ENCODE data around the gene CCDC107. TPM values are rescaled to one million over a fixed set of nuclear protein-coding genes. Genes with fewer than 3 reads are reported as not detected.

Gene CCDC107
- total RNA-seq, 1 donor from 2014 or later: 52.2 TPM

GRCh38 chr9:35612843-35613242 lies 45.2 kb upstream of the CCDC107 start:
- Mint-ChIP-seq H3K27ac (ENCODE audit: unreplicated experiment) (no peak overlapping the region), H3K9me3 (ENCODE audit: low read depth) (no peaks in the 10 kb centered on the region), H3K36me3 (ENCODE audit: low read depth) (peaks cover 8% of the 10 kb centered on the region), H3K4me3 (ENCODE audit: unreplicated experiment) (no peak overlapping the region), H3K27me3 (ENCODE audit: low read depth) (peaks cover 26% of the 10 kb centered on the region), H3K4me1 (ENCODE audit: low read depth) (peaks cover 11% of the 10 kb centered on the region)
- DNase-seq (ENCODE audit: low spot score): no peak
- TF ChIP-seq, protein P1, sequence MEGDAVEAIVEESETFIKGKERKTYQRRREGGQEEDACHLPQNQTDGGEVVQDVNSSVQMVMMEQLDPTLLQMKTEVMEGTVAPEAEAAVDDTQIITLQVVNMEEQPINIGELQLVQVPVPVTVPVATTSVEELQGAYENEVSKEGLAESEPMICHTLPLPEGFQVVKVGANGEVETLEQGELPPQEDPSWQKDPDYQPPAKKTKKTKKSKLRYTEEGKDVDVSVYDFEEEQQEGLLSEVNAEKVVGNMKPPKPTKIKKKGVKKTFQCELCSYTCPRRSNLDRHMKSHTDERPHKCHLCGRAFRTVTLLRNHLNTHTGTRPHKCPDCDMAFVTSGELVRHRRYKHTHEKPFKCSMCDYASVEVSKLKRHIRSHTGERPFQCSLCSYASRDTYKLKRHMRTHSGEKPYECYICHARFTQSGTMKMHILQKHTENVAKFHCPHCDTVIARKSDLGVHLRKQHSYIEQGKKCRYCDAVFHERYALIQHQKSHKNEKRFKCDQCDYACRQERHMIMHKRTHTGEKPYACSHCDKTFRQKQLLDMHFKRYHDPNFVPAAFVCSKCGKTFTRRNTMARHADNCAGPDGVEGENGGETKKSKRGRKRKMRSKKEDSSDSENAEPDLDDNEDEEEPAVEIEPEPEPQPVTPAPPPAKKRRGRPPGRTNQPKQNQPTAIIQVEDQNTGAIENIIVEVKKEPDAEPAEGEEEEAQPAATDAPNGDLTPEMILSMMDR (IDR thresholded peaks at IDR 0.05): no peak

DNA sequence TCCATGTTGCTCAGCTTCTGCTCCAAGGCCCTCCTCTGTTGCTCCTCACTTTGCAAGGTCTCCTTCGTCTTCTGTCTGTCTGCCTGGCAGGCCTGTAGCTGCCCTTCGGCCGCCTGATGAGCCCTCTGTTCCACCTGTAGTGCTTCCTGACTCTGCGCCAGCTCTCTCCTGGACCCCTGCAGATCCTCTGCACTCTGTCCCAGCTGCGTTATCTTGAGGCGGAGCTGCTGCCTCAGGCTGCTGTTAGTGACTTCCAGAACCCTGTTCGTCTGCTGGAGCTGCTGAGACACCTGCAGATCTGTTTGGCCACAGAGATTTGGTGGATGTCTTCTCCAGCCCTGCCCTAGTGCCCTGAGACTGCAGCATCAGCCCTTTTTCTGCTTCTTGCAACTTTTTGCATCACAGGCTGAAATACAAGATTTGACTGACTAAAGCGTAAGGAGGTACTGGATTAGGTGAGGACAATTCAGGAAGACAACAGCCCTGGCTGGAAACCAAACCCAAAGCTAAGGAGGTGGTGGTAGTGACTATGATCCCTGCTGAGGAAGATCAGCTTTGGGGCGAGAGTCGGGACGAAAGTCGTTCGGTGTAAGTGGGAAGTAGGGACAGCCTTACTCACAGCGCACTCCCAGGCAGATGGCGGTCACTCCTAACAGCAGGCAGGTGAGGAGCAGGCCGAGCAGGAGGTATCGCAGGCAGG lies 42.0 kb upstream of the CCDC107 start:
- DNase-seq (ENCODE audit: low spot score): peak; percentile 77
- Mint-ChIP-seq H3K9me3 (ENCODE audit: low read depth) (no peaks in the 10 kb centered on the region), H3K27me3 (ENCODE audit: low read depth) (peaks cover 26% of the 10 kb centered on the region), H3K27ac (ENCODE audit: unreplicated experiment) (no peak overlapping the region), H3K36me3 (ENCODE audit: low read depth) (no peaks in the 10 kb centered on the region), H3K4me3 (ENCODE audit: unreplicated experiment) (peak overlapping the region; percentile 69), H3K4me1 (ENCODE audit: low read depth) (peaks cover 11% of the 10 kb centered on the region)
- TF ChIP-seq, protein P1 (IDR thresholded peaks at IDR 0.05): no peak

DNA sequence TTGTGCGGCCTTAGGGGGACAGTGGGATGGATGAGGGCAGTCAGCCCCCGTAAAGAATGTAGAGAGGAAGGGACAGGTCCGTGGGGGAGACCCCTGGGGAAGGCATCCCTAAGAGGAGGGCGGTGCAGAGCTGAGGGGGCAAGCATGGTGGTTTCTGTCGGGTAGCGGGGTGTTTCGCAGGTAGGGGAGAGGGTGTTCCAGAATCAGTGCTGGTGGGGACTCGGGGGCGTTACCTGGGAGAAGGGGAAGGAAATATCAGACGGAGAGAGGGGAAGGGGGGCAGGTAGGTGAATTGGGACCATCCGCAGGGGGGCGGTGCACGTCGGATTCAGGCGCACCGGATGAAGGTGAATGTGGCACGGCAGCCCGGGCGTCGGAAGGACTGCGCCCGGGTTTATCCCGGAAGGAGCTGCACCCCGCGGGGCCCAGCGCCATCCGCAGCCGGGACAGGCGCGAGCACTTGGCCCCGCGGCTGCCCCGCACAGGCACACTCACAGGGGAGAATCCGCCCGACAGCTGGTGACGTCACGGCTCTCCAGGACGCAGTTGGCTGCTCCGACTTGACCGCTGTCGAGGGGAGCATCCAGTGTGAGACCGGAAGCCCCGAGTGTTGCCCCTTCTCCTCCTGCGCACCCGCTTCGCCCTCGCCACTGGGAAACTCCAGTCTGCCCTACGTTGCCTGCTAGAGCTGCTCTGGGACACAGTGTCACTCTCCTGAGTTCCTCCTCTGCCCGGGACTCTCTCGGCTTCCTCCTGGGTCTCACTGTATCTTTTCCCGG lies 41.2 kb upstream of the CCDC107 start:
- peak overlapping the region; percentile 69 for H3K4me3 Mint-ChIP-seq (ENCODE audit: unreplicated experiment)
- TF ChIP-seq, protein P1 (IDR thresholded peaks at IDR 0.05): peak; percentile 39
- peaks cover 11% of the 10 kb centered on the region for H3K4me1 Mint-ChIP-seq (ENCODE audit: low read depth)
- H3K27ac Mint-ChIP-seq (ENCODE audit: unreplicated experiment): no peak overlapping the region
- H3K9me3 Mint-ChIP-seq (ENCODE audit: low read depth): no peaks in the 10 kb centered on the region
- H3K27me3 Mint-ChIP-seq (ENCODE audit: low read depth): peaks cover 26% of the 10 kb centered on the region
- peak; percentile 78 for DNase-seq (ENCODE audit: low spot score)
- H3K36me3 Mint-ChIP-seq (ENCODE audit: low read depth): no peaks in the 10 kb centered on the region

DNA sequence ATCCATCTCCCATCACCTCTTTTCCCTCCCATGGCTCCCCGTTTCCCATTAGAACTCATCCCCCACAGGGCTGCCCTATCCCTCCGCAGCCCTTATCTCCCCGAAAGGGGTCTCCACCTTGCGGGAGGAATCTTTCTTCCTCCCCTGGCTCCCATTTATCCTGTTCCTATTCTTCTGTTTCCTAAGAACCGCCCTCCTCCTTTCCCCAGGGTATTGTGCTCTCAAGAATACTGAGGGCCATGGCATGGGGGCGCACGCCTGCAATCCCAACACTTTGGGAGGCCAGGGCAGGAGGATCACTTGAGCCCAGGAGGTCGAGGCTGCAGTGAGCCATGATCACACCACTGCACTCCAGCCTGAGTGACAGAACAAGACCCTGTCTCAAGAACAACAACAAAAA lies 40.5 kb upstream of the CCDC107 start:
- DNase-seq (ENCODE audit: low spot score): no peak
- H3K4me3 Mint-ChIP-seq (ENCODE audit: unreplicated experiment): peak overlapping the region; percentile 69
- no peaks in the 10 kb centered on the region for H3K9me3 Mint-ChIP-seq (ENCODE audit: low read depth)
- H3K27me3 Mint-ChIP-seq (ENCODE audit: low read depth): peaks cover 26% of the 10 kb centered on the region
- peaks cover 11% of the 10 kb centered on the region for H3K4me1 Mint-ChIP-seq (ENCODE audit: low read depth)
- TF ChIP-seq, protein P1 (IDR thresholded peaks at IDR 0.05): no peak
- no peak overlapping the region for H3K27ac Mint-ChIP-seq (ENCODE audit: unreplicated experiment)
- no peaks in the 10 kb centered on the region for H3K36me3 Mint-ChIP-seq (ENCODE audit: low read depth)

GRCh38 chr9:35618325-35618727 lies 39.8 kb upstream of the CCDC107 start, which contains the start of gene CD72:
Gene CD72, minus strand, starts transcription at chr9:35618413. Its CDS starts 110 bp downstream, at chr9:35618303.
- Mint-ChIP-seq H3K4me1 (ENCODE audit: low read depth) (peaks cover 11% of the 10 kb centered on the region), H3K27me3 (ENCODE audit: low read depth) (peaks cover 26% of the 10 kb centered on the region), H3K27ac (ENCODE audit: unreplicated experiment) (no peak within 1 kb of the TSS), H3K4me3 (ENCODE audit: unreplicated experiment) (peak within 1 kb of the TSS; percentile 69), H3K9me3 (ENCODE audit: low read depth) (no peaks in the 10 kb centered on the region), H3K36me3 (ENCODE audit: low read depth) (no peaks in the 10 kb centered on the region)
- no peak for DNase-seq (ENCODE audit: low spot score)
- TF ChIP-seq, protein P1 (IDR thresholded peaks at IDR 0.05): no peak
